Gastrocnemius medialis (tissue), 4 donors: ENCODE results near the gene SLC25A22. TPM values are rescaled to one million over a fixed set of nuclear protein-coding genes. Genes with fewer than 3 reads are reported as not detected.

ENCODE experiments used
- ATAC-seq, 2 donors: fragments of 150-250 bp; one replicate each; pipeline ENCODE4 v1.9.1; 2016
- DNase-seq, 2 donors: peaks; one replicate each; pipeline ENCODE4 v3.0.0-alpha.2; 2019
- H3K27ac ChIP-seq, 4 donors: fragments of 200-600 bp; sonication (generic); 1 replicate in 1 of 4; 2 replicates in 3 of 4; pipeline ENCODE4 v1.5.1; 2016 to 2018; ENCODE audit warnings: mild to moderate bottlenecking in 2 of 4, moderate library complexity in 1 of 4
- H3K27me3 ChIP-seq, 3 donors: fragments of 200-600 bp; sonication (generic) in 2 of 3; 1 replicate in 1 of 3; 2 replicates in 2 of 3; pipeline versions ENCODE4 v1.5.1 to v1.6.0; 2016 to 2019; ENCODE audit warnings: mild to moderate bottlenecking in 1 of 3, moderate library complexity in 1 of 3
- H3K36me3 ChIP-seq, 2 donors: fragments of 200-600 bp; sonication (generic) in 1 of 2; one replicate each; pipeline ENCODE4 v1.5.1; 2017 to 2018
- H3K4me1 ChIP-seq, 2 donors: fragments of 200-600 bp; sonication (generic) in 1 of 2; one replicate each; pipeline ENCODE4 v1.5.1; 2016 to 2017; ENCODE audit warnings: mild to moderate bottlenecking in 2 of 2
- H3K4me3 ChIP-seq, 4 donors: fragments of 200-600 bp; sonication (generic) in 3 of 4; 1 replicate in 1 of 4; 2 replicates in 3 of 4; pipeline ENCODE4 v1.5.1; 2016 to 2019; ENCODE audit warnings: mild to moderate bottlenecking in 2 of 4
- H3K9me3 ChIP-seq, 3 donors: fragments of 200-600 bp; sonication (generic) in 2 of 3; 1 replicate in 1 of 3; 2 replicates in 2 of 3; pipeline ENCODE4 v1.5.1; 2016 to 2019
- POLR2A ChIP-seq, 2 donors: fragments of 450-650 bp; IDR thresholded peaks; one replicate each; pipeline ENCODE4 v1.6.1; 2017; ENCODE audit warnings: antibody characterized with exemption in 2 of 2, mild to moderate bottlenecking in 2 of 2, moderate library complexity in 2 of 2
- in situ Hi-C, 4 donors: fragments of 200-750 bp; cut with MboI; loops; one replicate each; pipeline versions ENCODE4 v1.15.0 to v1.8.0; 2017; ENCODE audit warnings: low sequenced_read_pairs in 4 of 4
- intact Hi-C: fragments of 100-400 bp; cut with DNase I; formaldehyde crosslinking; loops from one replicate; pipeline ENCODE4 v1.15.1; 2023; ENCODE audit warnings: low total_unique reads
- total RNA-seq, 4 donors: library from RNA; depleted of rRNA; stranded (reverse); fragments of >200 nt; gene quantifications; one replicate each; pipeline versions ENCODE4 v1.1.0 to v1.2.3, GENCODE V29; 2016
- TF ChIP-seq, protein P1 (sequence below), 5 experiments: fragments of 450-650 bp in 3 of 5; fragments of 200-600 bp in 2 of 5; sonication (generic) in 2 of 5; IDR thresholded peaks in 4 of 5; conservative IDR thresholded peaks in 1 of 5; 1 replicate in 4 of 5; 2 replicates in 1 of 5; pipeline ENCODE4 v1.5.1; 2016 to 2019; ENCODE audit warnings: antibody characterized with exemption in 5 of 5, mild to moderate bottlenecking in 3 of 5, moderate library complexity in 3 of 5

Gene SLC25A22
- total RNA-seq, 4 donors from 2014 or later = 0.80 to 1.5 (median 1.0) TPM; not detected in 1

GRCh38 chr11:771617-772204 lies 26.4 kb downstream of the SLC25A22 start:
- in situ Hi-C loops = no loop called here
- Histone ChIP-seq H3K4me3 (no peak overlapping the region), H3K9me3 (no peaks in the 10 kb centered on the region), H3K27ac (no peak overlapping the region), H3K27me3 (no peaks in the 10 kb centered on the region), H3K36me3 (peaks cover 0 to 38% of the 10 kb centered on the region in 2 donors), H3K4me1 (peaks cover 13 to 16% of the 10 kb centered on the region in 2 donors)
- no peak for TF ChIP-seq POLR2A (IDR thresholded peaks at IDR 0.05)
- TF ChIP-seq, protein P1, sequence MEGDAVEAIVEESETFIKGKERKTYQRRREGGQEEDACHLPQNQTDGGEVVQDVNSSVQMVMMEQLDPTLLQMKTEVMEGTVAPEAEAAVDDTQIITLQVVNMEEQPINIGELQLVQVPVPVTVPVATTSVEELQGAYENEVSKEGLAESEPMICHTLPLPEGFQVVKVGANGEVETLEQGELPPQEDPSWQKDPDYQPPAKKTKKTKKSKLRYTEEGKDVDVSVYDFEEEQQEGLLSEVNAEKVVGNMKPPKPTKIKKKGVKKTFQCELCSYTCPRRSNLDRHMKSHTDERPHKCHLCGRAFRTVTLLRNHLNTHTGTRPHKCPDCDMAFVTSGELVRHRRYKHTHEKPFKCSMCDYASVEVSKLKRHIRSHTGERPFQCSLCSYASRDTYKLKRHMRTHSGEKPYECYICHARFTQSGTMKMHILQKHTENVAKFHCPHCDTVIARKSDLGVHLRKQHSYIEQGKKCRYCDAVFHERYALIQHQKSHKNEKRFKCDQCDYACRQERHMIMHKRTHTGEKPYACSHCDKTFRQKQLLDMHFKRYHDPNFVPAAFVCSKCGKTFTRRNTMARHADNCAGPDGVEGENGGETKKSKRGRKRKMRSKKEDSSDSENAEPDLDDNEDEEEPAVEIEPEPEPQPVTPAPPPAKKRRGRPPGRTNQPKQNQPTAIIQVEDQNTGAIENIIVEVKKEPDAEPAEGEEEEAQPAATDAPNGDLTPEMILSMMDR (IDR thresholded peaks at IDR 0.05 in 4 of 5, conservative IDR thresholded peaks at IDR 0.05 in 1 of 5) = no peak
- intact Hi-C loops = no loop called here
- ATAC-seq (no peak), DNase-seq (no peak)

DNA sequence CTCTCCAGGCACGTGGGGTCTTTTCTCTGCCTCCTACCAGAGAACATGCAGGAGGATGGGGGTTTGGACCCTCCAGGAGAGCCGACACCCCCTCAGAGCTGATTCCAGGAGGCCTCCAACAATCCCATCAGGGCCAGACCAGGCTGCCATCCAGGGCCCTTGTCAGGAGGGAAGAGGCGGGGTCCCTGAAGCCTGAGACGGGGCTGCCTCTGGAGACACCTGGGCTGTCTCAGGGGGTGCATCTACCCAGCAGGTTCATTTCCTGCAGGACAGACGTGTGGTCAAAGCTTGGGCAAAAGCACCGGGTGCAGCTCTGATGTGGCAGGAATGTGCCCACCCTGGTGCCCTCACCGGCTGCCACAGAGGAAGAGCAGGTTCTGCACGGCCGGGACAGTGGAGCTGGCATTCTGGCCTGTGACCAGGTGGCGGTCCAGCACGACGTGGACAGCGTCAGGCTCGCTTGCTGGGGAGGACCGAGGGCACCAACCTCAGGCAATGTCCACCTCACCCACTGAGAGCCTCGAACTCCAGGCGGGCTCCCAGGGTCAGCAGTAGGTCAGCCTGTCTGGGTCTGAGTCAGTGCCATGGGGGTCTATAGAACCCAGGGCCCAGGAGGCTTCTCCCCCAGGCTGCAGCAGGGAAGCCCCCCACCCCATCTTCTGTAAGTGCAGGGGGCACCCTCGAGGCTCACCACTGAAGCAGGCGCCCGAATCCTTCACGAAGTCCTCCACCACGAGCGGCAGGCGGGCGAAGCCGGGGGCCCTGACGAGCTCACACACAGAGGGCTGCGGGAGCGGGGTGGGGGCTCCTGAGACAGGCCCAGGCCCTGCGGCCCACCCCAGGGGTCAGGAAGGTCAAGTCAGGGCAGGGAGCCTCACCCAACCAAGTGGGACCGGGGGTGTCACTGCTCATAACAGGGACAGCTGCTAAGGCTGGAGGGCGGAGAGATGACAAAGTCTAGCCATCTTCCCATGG lies 27.2 kb downstream of the SLC25A22 start:
- no peak overlapping the region for H3K27ac ChIP-seq
- in situ Hi-C loops = no loop called here
- no peak overlapping the region for H3K4me3 ChIP-seq
- peaks cover 5 to 8% of the 10 kb centered on the region in 2 donors for H3K4me1 ChIP-seq
- no peaks in the 10 kb centered on the region for H3K9me3 ChIP-seq
- DNase-seq = no peak
- no peak for ATAC-seq
- intact Hi-C loops = no loop called here
- no peaks in the 10 kb centered on the region for H3K27me3 ChIP-seq
- H3K36me3 ChIP-seq = peaks cover 0 to 46% of the 10 kb centered on the region in 2 donors
- TF ChIP-seq, protein P1 (IDR thresholded peaks at IDR 0.05 in 4 of 5, conservative IDR thresholded peaks at IDR 0.05 in 1 of 5) = no peak
- TF ChIP-seq POLR2A (IDR thresholded peaks at IDR 0.05) = no peak

- TF ChIP-seq, protein P1 (IDR thresholded peaks at IDR 0.05 in 4 of 5, conservative IDR thresholded peaks at IDR 0.05 in 1 of 5) = no peak
- no peak for TF ChIP-seq POLR2A (IDR thresholded peaks at IDR 0.05)
- DNase-seq (no peak), ATAC-seq (no peak)
- Histone ChIP-seq H3K36me3 (peaks cover 0 to 52% of the 10 kb centered on the region in 2 donors), H3K4me3 (no peak overlapping the region), H3K4me1 (no peaks in the 10 kb centered on the region), H3K27me3 (no peaks in the 10 kb centered on the region), H3K9me3 (no peaks in the 10 kb centered on the region), H3K27ac (no peak overlapping the region)
- intact Hi-C loops (no loop called here), in situ Hi-C loops (no loop called here)
Observed at GRCh38 chr11:769887-770641, 28.0 kb downstream of the SLC25A22 start.

DNA sequence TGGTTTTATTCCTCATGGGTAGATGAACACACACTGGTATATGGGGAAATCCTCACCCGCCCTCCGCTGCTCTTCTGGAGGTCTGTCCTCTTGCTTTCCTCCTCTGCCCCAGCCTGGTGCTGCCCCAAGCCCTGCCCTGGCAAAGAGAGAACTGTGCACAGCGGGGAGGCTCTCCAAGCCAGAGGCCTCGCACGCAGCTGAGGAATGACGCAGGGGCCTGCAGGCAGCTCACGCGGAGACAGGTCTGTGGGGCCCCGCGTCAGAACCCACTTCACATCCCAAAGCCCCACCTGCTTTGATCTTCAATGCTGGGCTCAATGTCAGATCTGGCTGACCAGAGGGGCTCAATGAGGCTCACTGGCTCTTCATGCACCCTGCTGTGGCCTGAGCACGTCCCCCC lies 30.8 kb downstream of the SLC25A22 start:
- H3K27ac ChIP-seq = no peak overlapping the region
- in situ Hi-C loops = no loop called here
- peaks cover 0 to 72% of the 10 kb centered on the region in 2 donors for H3K36me3 ChIP-seq

More for the DNA sequence above, 30.8 kb downstream of the SLC25A22 start:
- TF ChIP-seq POLR2A (IDR thresholded peaks at IDR 0.05) = no peak
- TF ChIP-seq, protein P1 (IDR thresholded peaks at IDR 0.05 in 4 of 5, conservative IDR thresholded peaks at IDR 0.05 in 1 of 5) = no peak
- no peaks in the 10 kb centered on the region for H3K4me1 ChIP-seq
- no peak for ATAC-seq
- H3K27me3 ChIP-seq = no peaks in the 10 kb centered on the region
- no peaks in the 10 kb centered on the region for H3K9me3 ChIP-seq
- intact Hi-C loops = no loop called here
- no peak overlapping the region for H3K4me3 ChIP-seq
- no peak for DNase-seq
